ENCODE data around the gene IL17D. TPM values are rescaled to one million over a fixed set of nuclear protein-coding genes. Genes with fewer than 3 reads are reported as not detected.

IL17D gene
- total RNA-seq, 3 donors from 2014 or later = 0.73 to 6.7 (median 2.0) TPM

- H3K27ac ChIP-seq = no peak overlapping the region
- no peaks in the 10 kb centered on the region for H3K4me1 ChIP-seq
- H3K27me3 ChIP-seq = no peaks in the 10 kb centered on the region
- no peaks in the 10 kb centered on the region for H3K36me3 ChIP-seq
- no peak for DNase-seq (ENCODE audit: low spot score in 2 of 2)
- no peak for TF ChIP-seq POLR2A (IDR thresholded peaks at IDR 0.05)
- no peak for TF ChIP-seq CTCF (IDR thresholded peaks at IDR 0.05)
- H3K4me3 ChIP-seq = no peak overlapping the region
- intact Hi-C loops (cut with DNase I; ENCODE audit: low total_unique reads) = no loop called here
- H3K9me3 ChIP-seq = no peaks in the 10 kb centered on the region
Observed at GRCh38 chr13:20689291-20689690, 14.2 kb upstream of the IL17D start.

GRCh38 chr13:20691616-20692015, 11.9 kb upstream of the IL17D start:
- no peak for DNase-seq (ENCODE audit: low spot score in 2 of 2)
- Histone ChIP-seq H3K4me1 (no peaks in the 10 kb centered on the region), H3K4me3 (no peak overlapping the region), H3K27ac (no peak overlapping the region), H3K9me3 (no peaks in the 10 kb centered on the region), H3K36me3 (no peaks in the 10 kb centered on the region), H3K27me3 (no peaks in the 10 kb centered on the region)
- TF ChIP-seq POLR2A (IDR thresholded peaks at IDR 0.05) (no peak), CTCF (IDR thresholded peaks at IDR 0.05) (no peak), POLR2AphosphoS5 (IDR thresholded peaks at IDR 0.05) (no peak)
- intact Hi-C loops (cut with DNase I; ENCODE audit: low total_unique reads) = no loop called here

GRCh38 chr13:20696073-20696472, 7.4 kb upstream of the IL17D start:
- H3K27ac ChIP-seq = no peak overlapping the region
- intact Hi-C loops (cut with DNase I; ENCODE audit: low total_unique reads) = no loop called here
- H3K9me3 ChIP-seq = no peaks in the 10 kb centered on the region
- no peaks in the 10 kb centered on the region for H3K27me3 ChIP-seq
- no peak for DNase-seq (ENCODE audit: low spot score in 2 of 2)
- H3K36me3 ChIP-seq = no peaks in the 10 kb centered on the region
- TF ChIP-seq POLR2AphosphoS5 (IDR thresholded peaks at IDR 0.05) = no peak
- TF ChIP-seq CTCF (IDR thresholded peaks at IDR 0.05) = no peak
- TF ChIP-seq POLR2A (IDR thresholded peaks at IDR 0.05) = no peak
- H3K4me3 ChIP-seq = no peak overlapping the region
- H3K4me1 ChIP-seq = no peaks in the 10 kb centered on the region

GRCh38 chr13:20699715-20700114, 3.8 kb upstream of the IL17D start:
- Histone ChIP-seq H3K4me3 (no peak overlapping the region), H3K27ac (no peak overlapping the region), H3K4me1 (no peaks in the 10 kb centered on the region), H3K9me3 (no peaks in the 10 kb centered on the region), H3K27me3 (no peaks in the 10 kb centered on the region), H3K36me3 (no peaks in the 10 kb centered on the region)
- no peak for TF ChIP-seq POLR2A (IDR thresholded peaks at IDR 0.05)
- TF ChIP-seq POLR2AphosphoS5 (IDR thresholded peaks at IDR 0.05) = no peak
- TF ChIP-seq CTCF (IDR thresholded peaks at IDR 0.05) = no peak
- intact Hi-C loops (cut with DNase I; ENCODE audit: low total_unique reads) = no loop called here
- DNase-seq (ENCODE audit: low spot score in 2 of 2) = no peak

- Histone ChIP-seq H3K4me3 (no peak overlapping the region), H3K36me3 (no peaks in the 10 kb centered on the region), H3K27ac (no peak overlapping the region), H3K9me3 (no peaks in the 10 kb centered on the region), H3K27me3 (no peaks in the 10 kb centered on the region), H3K4me1 (no peaks in the 10 kb centered on the region)
- DNase-seq (ENCODE audit: low spot score in 2 of 2) = no peak
- intact Hi-C loops (cut with DNase I; ENCODE audit: low total_unique reads) = no loop called here
- TF ChIP-seq POLR2A (IDR thresholded peaks at IDR 0.05) (no peak), POLR2AphosphoS5 (IDR thresholded peaks at IDR 0.05) (no peak), CTCF (IDR thresholded peaks at IDR 0.05) (no peak)
Observed at GRCh38 chr13:20700288-20700687, 3.2 kb upstream of the IL17D start.
